T-helper 2 cell treated with Interferon-gamma antibody and Interleukin-4, amounts not matched to agents 100 ng/mL and 5 ng/mL, for 36 hours (primary cell): ENCODE data around the gene HTRA3. TPM values are rescaled to one million over a fixed set of nuclear protein-coding genes. Genes with fewer than 3 reads are reported as not detected.

Source experiments
- intact Hi-C: fragments of 100-400 bp; cut with micrococcal nuclease; formaldehyde crosslinking; loops from one replicate; pipeline ENCODE4 v1.15.1; 2023
- total RNA-seq: library from RNA; stranded (reverse); gene quantifications from 2 replicates; pipeline ENCODE4 v1.2.3, GENCODE V29; 2022

HTRA3 gene
- total RNA-seq: not detected in 2 replicates

GRCh38 chr4:8269535-8270417 lies at the start of gene HTRA3:
TSS of gene HTRA3 (plus strand) at chr4:8269754. CDS start at chr4:8269969, 215 bp downstream.
- intact Hi-C loops: no loop called here

- intact Hi-C loops: no loop called here
Measured at GRCh38 chr4:8220661-8221450, 48.7 kb upstream of the HTRA3 start.

GRCh38 chr4:8221476-8221875 lies 48.1 kb upstream of the HTRA3 start:
- intact Hi-C loops: no loop called here

- intact Hi-C loops: no loop called here
Measured at GRCh38 chr4:8221985-8222384, 47.6 kb upstream of the HTRA3 start.

GRCh38 chr4:8222609-8223388 lies 46.8 kb upstream of the HTRA3 start:
- intact Hi-C loops: no loop called here

GRCh38 chr4:8224267-8224974 lies 45.1 kb upstream of the HTRA3 start:
- intact Hi-C loops: no loop called here

- intact Hi-C loops: no loop called here
Measured at GRCh38 chr4:8224975-8225625, 44.5 kb upstream of the HTRA3 start.

- intact Hi-C loops: no loop called here
Measured at GRCh38 chr4:8225706-8226443, 43.7 kb upstream of the HTRA3 start.

GRCh38 chr4:8227201-8227770 lies 42.3 kb upstream of the HTRA3 start:
- intact Hi-C loops: no loop called here

GRCh38 chr4:8227771-8228318 lies 41.7 kb upstream of the HTRA3 start:
- intact Hi-C loops: no loop called here

- intact Hi-C loops: no loop called here
Measured at GRCh38 chr4:8228319-8229250, 41.0 kb upstream of the HTRA3 start.

- intact Hi-C loops: no loop called here
Measured at GRCh38 chr4:8229331-8229975, 40.1 kb upstream of the HTRA3 start.

GRCh38 chr4:8230033-8230432 lies 39.5 kb upstream of the HTRA3 start:
- intact Hi-C loops: no loop called here

- intact Hi-C loops: no loop called here
Measured at GRCh38 chr4:8230891-8231290, 38.7 kb upstream of the HTRA3 start.

- intact Hi-C loops: no loop called here
Measured at GRCh38 chr4:8231551-8232049, 38.0 kb upstream of the HTRA3 start.

GRCh38 chr4:8232748-8233147 lies 36.8 kb upstream of the HTRA3 start:
- intact Hi-C loops: no loop called here
